GM19452 (cell line): ENCODE results near the gene C4BPB.

Experiments
- ATAC-seq: cut with Tn5 transposase; IDR thresholded peaks from one replicate; pipeline ENCODE4 v1.9.1; 2021; ENCODE audit not compliant: unreplicated experiment

C4BPB gene

DNA sequence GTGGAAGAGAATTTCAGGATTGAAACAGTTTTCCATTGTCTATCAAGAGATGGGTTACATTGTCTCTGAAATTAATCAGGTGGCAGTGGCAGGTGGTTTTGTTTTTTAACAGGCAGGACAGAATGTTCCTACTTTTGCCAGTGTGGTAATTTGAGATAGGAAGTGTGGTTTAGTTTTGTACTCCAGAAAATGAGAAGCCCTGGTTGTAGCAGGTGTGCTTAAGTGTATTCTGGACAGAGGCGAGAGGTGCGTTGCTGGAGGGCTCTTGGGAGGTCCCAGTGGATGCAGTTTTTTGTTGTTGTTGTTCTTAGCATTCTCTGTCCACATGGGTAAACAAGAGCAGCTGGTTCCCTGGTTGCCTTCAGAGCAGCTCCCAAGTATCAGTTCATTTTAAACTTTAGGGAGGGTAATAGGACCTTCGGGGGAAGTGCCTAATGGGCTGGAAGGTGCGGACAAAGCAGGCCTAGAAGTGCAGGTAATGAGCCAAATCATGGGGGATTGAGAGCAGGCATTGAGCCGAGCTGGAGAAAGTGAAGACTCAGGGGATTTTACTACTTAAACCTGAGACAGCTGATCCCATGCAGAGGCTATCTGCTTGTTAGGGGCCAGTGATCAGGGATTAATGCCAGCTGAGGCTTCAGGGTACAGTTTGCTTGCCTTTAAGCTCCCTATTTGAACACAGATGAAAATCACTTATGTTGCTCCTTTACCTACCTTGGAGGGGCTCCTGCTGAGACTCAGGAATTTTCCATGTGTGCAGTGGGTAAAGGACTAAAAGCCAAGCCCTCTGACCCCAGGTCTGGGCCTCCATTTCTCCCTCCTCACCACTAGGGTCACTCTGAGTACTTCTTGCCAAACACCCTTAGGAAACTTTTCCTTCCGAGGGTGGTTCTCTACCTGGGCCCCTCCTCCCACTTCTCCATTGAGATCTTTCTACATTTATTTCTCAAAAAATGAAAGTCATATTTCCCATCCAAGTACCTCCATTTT is 29.5 kb upstream of the C4BPB start:
- no peak for ATAC-seq

DNA sequence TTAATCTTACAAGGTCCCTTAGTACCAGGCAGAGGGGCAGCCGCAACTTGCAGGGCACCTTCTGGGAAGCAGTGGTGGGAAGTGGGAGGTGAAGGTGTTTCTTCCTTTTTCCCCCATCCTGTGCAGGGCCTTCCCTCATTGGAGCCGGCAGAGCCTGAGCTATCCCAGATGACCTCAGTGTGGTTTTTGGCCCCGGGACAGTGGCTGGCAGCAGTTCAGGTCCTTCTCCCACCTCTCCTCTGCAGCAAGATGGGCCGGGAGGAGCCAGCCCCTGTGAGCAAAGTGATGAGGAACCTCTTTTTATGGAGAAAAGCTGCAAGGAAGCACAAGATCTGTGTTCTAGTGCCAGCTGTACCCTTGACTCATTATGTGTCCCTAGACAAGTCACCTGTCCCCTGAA is 28.8 kb upstream of the C4BPB start:
- no peak for ATAC-seq

DNA sequence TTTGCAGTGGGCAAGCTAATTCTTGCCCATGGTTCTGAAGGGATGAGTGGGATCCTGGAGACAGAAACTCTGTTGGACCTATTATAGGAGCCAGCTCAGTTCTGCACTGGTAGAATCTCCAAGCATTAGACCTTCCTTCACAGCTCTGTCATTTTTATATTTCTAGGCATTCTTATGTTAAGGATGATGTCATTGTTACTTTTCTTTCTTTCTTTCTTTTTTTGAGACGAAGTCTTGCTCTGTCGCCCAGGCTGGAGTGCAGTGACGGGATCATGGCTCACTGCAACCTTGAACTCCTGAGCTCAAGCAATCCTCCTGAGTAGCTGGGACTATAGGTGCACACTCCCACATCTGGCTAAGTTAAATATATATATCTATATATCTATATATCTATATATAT is 28.1 kb upstream of the C4BPB start:
- no peak for ATAC-seq

DNA sequence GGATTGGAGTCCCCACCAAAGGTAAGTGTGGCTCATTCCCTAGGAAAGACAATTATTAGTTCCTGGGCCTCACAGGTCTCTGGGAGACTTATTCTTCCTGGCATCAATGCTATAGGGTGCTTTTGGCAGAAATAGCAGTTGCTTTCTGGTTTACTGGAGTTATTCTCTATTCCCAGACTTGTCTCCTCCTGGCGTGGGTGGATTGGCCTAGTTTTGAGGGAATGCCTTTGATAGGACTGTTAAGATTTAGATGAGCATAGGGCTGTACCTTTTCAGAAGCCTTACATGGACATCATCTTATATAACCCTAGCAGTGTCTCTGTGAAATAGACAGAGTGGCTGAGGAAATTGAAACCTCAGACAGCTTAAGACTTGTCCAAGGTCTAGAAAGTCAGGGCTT is 26.6 kb upstream of the C4BPB start:
- ATAC-seq = no peak

DNA sequence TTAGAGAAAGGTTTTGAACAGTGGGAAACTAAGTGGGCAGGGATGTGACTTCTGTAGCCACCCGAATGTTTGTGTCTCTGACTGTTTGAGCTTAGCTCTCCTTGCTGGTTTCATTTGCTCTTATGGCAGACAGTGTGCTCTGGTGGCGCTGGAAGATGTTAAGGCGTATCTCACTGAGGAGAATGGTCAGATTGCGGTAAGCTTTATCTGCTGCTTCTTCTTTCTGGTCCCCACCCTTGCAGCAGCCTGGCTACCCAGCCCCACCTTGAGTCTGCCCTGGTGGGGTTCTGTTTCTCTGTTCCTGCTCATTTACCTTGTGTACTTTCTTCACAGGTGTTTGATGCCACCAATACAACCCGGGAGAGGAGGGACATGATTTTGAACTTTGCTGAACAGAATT is 25.6 kb upstream of the C4BPB start:
- no peak for ATAC-seq

DNA sequence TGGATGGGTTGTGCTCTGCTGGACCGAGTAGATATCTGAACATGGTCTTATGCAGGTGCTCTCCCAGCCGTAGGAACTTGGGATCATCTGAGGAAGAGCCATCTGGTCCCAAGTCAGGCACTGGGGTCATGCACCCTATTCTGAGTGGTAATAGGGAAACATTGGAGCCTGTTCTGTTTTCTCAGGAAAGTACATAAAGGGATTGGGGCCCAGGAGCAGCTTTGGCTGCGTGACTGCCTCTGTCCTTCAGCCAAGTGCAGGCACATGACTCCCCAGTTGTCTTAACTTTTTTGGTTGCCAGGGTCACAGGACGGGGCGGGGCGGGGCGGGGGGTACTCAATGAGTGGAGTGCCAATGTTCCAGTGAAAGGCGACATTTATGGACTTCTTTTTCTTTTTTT is 24.1 kb upstream of the C4BPB start:
- ATAC-seq = no peak

DNA sequence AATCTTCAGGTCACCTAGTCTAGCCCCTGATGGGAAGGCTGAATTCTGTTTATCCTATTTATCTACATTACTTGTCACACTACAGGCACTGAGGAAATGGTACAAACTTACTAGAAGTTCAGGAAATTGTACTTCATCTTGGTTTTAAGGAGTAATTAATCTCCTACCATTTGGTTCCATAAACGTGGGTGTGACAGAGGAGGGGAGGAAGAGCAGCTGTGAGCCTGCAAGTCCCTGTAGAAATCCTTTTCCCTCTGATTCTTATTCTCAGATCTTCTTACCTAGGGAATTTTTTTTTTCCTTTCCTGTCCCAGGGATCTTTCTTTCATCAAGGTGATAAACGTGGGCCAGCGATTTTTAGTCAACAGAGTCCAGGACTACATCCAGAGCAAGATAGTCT is 21.5 kb upstream of the C4BPB start:
- ATAC-seq = no peak

DNA sequence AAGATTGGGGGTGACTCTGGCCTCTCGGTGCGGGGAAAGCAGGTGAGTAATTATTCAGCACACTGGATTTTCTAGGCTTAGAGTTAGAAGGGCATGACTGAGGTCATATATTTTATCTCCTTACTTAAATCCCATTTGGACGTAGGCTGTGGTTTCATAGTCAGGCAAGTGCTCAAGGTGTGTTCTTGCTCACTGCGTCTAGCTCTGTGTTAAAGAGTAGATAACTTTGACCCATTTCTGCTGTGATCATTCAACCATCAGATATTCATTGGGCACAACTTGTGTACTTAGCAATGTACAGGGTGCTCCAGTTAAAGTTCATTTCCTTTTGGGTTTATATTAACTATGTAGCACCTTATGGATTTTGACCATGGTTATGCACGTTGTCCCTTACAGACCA is 21.0 kb upstream of the C4BPB start:
- no peak for ATAC-seq

DNA sequence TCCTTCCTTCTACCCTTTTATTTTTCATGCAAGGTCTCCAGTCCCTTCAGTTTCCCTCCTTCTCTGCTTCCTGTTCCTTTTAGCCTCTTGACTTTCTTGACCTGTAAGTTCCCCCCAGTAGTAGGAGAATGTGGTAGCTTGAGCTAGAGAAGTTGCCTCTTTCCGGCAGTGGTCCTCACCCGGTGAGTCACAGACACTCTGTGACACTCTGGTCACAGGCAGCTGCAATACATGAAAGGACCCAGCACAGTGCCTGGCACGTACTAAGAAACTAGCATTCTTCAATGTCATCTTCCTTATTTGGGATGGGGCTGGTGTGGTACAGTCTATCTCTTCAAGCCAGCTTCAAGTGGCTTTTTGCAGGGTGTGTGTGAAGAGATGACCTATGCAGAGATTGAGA is 19.6 kb upstream of the C4BPB start:
- ATAC-seq = no peak

DNA sequence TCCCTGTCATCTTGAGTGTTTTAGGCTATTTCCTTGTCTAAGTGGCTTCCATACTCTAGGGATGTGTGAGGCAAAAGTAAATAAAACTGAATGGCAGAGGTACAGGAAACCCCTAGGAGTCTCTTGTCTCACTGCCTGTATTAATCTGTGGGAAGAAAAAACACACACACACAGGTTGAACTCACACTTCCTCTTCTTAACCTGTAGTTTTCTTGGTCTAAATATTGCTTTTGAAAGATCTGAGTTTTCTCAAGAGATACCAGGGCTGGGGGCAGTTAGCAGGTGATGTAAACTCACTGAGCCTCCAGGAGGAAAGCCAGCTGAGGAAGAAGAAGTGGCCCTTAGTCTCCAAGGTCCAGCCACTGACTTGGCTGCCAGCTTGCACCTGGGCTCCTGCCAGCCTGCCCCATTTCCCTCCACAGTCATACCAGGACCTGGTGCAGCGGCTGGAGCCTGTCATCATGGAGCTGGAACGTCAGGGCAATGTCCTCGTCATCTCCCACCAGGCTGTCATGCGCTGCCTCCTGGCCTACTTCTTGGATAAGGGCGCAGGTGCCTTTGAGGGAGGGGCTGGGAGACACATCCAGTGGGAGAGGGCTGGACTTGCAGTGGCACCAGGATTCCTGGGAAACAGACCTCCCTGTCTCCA is 18.7 kb upstream of the C4BPB start:
- no peak for ATAC-seq

DNA sequence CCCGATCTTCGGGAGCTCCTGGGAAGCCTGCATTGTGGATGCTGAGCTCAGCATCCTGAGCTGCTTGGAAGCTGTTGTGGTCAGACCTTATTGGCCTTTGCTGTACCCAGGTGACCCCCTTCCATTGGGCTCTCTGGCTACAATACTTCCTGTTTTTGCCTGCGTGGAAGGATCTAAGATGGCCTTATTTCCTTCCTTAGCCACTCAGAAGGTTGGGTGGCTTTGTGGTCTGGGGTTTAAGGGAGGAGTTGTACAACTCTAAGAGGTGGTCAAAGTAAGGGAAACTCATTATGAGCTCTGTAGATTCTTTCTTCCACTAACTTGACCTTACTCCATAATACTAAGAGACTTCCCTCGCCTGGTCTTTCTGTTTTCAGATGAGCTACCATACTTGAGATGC is 17.8 kb upstream of the C4BPB start:
- no peak for ATAC-seq

DNA sequence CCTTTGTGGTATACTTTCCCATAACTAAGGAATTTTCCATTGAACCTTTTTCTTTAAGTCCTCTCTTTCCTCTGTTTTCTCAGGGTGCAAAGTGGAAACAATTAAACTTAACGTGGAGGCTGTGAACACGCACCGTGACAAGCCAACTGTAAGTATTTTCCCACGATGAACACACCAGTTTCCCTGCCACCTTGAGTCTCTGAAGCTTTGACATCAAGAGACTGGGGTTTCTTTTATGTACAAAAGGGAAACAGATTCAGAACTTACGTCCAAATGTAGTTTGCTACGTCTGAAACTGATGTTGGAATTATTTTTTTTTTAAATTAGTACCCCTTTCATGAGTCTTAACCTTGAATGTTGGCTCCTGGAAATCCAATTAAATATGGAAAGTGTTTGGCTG is 17.2 kb upstream of the C4BPB start:
- no peak for ATAC-seq

DNA sequence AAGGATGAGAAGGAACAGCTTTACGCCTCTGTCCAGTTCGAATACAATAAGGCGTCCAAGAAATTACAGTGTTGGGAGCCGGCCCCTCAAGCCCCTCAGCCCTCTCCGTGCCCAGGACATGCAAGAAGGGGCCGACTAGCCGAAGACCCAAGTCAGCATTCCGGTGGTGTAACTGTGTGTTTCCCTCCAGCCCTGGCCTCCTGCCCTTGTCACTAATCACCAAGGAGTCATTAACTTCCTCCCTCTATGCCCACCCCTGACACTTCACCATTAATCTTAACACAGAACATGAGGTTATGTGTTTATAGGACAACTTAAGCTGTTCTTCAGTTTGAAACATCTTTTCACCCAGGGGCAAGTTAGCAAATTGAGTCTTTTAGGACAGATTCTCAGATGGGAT is 16.4 kb upstream of the C4BPB start:
- no peak for ATAC-seq

DNA sequence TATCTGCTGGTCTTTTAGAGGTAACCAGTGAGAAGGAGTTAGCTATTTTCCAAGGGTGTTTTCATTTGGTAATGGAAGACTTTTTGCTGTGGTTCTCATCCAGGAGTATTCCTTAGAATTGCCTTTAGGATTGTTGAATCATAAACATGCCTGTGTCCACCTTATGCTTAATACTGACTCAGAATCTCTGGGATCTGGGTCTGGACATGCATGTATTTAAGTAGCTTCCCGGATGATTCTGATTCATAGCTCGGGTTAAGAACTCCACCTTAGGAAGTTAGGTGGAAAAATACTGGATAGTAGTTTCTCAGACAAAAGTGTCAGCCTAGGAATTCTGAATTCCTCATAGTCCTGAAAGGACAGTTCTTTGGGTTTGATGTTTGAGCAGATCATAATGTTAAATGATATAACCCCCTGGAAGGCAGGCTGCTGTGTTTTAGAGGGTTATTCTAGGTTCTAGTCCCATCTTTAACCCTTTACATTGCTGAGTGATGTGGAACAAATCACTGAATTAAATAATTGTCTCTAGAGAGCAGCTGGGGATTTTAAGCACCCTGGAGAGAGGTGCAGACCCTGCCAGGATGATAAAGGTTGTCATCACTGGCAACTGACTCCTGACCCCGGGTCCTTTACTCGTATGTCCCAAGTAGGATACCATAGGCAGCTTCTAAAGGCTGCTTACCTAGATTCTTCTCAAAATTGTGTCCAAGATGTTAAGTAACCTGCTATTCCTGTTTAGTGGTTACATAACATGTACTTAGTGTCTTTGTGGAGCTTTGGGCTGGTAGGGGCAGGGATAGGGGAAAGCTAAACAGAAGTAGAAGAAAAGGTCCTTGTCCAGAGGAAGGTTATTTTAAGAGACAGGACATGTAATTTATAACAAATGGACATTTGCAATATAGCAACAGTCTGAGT is 14.5 kb upstream of the C4BPB start:
- ATAC-seq = no peak

DNA sequence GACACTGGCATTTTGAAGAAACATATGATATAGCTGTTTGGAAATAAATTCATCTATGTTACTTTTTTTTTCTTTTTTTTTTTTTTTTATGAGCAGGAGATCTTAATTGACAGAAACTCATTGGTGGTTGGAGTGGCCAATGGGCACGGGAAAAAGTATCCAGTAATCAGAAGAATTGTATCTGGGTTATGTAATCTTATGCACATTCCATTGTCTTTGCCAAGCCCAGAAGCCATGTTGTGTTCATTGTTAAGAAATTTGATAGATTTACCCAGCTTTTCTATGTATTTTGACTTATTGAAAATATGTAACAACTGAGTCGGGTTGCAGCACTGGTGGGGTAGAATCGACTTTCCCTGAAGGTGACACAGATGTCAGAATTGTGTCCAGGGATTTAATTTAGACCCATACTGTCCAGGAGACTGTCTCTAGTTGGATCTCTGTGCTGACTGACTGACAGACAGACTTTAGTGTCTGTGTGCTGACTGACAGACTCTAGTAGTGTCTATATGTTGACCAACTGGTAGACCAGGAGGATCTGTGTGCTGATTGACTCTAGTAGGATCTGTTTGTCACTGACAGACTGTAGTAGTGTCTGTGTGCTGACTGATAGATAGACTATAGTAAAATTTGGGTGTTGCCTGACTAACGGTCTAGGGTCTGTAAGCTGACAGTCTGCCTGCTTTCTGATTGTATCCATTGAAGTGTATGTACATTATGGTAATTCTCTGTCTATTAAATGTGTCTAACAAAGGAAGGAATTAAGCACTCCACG is 12.3 kb upstream of the C4BPB start:
- no peak for ATAC-seq

DNA sequence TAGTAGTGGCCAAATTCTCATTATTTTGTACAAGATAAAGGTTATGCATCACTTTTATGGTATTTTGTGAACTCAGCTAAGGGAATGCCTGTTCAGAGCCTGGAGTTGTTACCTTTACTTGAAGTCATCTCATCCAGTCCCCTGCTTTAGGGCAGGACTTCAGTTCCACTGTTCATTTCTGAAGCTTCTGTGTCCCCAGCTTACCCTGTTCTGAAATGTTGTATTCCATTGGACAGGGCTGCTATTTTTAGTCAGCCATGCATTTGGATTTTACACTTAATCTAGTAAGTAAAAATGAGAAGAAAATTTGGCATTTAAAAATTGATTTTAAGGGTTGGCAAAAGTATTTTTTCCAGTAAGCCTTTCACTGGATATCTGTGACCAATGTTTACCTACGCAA is 11.6 kb upstream of the C4BPB start:
- ATAC-seq = no peak

DNA sequence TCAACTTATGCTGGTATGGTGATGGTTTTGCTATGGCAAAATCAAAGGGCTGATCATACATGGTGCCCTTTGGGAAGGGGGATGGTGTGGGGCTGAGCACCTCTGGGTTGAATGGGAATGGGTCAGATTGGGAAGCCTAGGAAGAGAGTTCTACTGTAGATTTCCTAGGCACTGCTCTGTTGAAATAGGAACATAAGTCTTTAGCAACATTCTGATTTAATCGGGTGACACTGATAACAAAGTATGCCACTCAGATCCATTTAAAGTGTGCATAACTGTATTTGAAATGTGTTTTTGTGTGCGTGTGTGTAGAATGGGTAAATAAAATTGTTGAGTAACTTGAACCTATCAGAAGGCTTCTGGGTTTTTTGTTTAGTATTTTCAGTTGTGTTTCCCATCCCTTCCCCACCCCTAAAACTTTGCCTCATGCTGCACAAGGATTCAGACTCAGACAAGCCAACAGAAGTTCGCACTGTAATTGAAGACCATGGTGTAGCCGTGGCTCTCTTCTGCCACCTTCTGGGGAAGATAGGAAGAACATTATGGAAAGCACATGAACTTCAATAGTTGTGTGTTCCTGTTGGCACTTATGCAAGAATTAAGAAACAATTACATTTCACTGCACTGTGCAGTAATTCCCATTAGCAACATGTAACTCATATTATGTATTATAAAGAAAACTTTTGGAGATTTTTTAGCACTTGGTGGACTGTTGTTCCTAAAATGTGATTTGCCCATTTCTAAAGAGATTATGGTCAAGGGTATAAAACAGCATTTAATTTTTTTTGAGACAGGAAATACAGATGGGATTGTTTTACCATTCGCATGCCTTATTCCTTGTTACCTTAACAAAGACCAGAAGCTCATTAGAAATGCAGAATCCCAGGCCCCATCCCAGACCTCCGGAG is 10.9 kb upstream of the C4BPB start:
- ATAC-seq = no peak

DNA sequence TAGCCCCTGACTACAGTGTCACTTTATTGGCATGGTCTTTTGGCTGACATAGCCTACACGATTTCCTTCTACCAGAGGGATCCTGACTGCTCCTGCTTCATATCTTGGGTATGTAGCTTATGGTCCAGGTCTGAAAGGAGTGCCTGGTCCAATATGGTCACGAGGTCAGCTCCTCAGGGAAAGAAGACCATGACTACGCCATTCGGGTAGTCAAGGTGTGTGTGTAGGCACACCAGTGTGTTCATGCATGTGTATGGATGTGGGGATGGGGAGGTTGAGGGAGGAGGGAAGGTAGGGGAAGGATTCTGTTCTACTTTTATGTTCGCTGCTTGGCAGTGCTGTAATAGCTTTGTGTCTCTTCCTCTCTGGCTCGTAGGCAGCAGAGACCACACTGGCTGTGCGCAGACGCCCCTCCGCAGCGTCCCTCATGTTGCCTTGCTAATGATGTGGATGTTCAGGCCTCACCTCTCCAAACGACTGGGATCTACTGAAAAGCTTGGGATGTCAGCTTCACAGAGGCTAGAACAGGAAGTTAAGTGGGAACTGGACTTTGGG is 10.0 kb upstream of the C4BPB start:
- no peak for ATAC-seq

DNA sequence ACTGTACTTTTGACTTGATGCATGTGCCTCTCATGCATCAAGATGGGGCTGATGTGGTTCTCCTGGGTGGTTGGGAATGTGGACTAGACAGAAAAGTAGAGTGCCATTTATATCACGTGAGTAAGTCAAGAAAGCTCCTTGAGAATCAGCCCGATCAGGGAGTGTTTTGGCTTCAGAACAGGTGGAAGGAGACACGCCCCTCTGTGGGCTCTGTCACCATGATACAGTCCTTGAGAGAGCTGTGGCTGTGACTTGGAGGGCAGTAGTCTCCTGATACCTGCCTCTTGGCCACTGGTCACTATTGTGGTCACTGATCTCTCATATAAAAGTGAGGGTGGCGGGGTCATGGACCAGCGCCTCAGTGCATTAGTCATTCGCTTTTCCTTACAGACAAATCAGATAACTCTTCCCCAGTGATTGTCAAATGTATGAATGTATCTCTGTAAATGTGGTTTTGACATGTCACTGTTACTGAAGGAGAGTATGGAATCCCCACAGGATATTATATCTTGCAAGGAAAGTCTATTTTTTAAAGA is 8.9 kb upstream of the C4BPB start:
- ATAC-seq = no peak
